G401.6 (cell line): ENCODE data around the gene XPC.
A peak's percentile ranks its signal among the peaks of the same experiment; 100 is the strongest.

Experiments
- FAIRE-seq: peaks from 2 replicates; lab custom pipeline; 2012; peaks lifted over from hg19 to GRCh38; lab: Jason Lieb, UNC

XPC gene

GRCh38 chr3:14206548-14207177 lies 28.3 kb upstream of the XPC start:
- no peak for FAIRE-seq

GRCh38 chr3:14204515-14205284 lies 26.3 kb upstream of the XPC start:
- FAIRE-seq: no peak

- peak; percentile 48 for FAIRE-seq
Observed at GRCh38 chr3:14203521-14204079, 25.2 kb upstream of the XPC start.

GRCh38 chr3:14202874-14203520 lies 24.6 kb upstream of the XPC start:
- FAIRE-seq: no peak

- FAIRE-seq: no peak
Observed at GRCh38 chr3:14201940-14202684, 23.7 kb upstream of the XPC start.

- FAIRE-seq: no peak
Observed at GRCh38 chr3:14200841-14201240, 22.4 kb upstream of the XPC start.

GRCh38 chr3:14200276-14200675 lies 21.9 kb upstream of the XPC start:
- FAIRE-seq: no peak

GRCh38 chr3:14199641-14200040 lies 21.2 kb upstream of the XPC start:
- FAIRE-seq: no peak

- no peak for FAIRE-seq
Observed at GRCh38 chr3:14194865-14195264, 16.5 kb upstream of the XPC start.

- FAIRE-seq: no peak
Observed at GRCh38 chr3:14188041-14188754, 9.8 kb upstream of the XPC start.

GRCh38 chr3:14186854-14187458 lies 8.6 kb upstream of the XPC start:
- FAIRE-seq: no peak

GRCh38 chr3:14183015-14183577 lies 4.7 kb upstream of the XPC start:
- FAIRE-seq: no peak

- FAIRE-seq: no peak
Observed at GRCh38 chr3:14181253-14181652, 2.9 kb upstream of the XPC start.

GRCh38 chr3:14179795-14180194 lies 1.4 kb upstream of the XPC start:
- no peak for FAIRE-seq

- no peak for FAIRE-seq
Observed at GRCh38 chr3:14179114-14179465, 689 bp upstream of the XPC start.

- no peak for FAIRE-seq
Observed at GRCh38 chr3:14177580-14178246, 688 bp downstream of the XPC start.

- FAIRE-seq: no peak
Observed at GRCh38 chr3:14175383-14176037, 2.9 kb downstream of the XPC start.

GRCh38 chr3:14174483-14174882 lies 3.9 kb downstream of the XPC start:
- FAIRE-seq: no peak

- FAIRE-seq: no peak
Observed at GRCh38 chr3:14172496-14172895, 5.9 kb downstream of the XPC start.

GRCh38 chr3:14170531-14171159 lies 7.8 kb downstream of the XPC start:
- FAIRE-seq: no peak
